Activated naive CD8-positive, alpha-beta T cell treated with anti-CD3 and anti-CD28 coated beads for 36 hours (primary cell): ENCODE results near the gene MBNL2. TPM values are rescaled to one million over a fixed set of nuclear protein-coding genes. Genes with fewer than 3 reads are reported as not detected.
A peak's percentile ranks its signal among the peaks of the same experiment; 100 is the strongest.

Source experiments
- DNase-seq: peaks from one replicate; pipeline ENCODE4 v3.0.0; 2021
- H3K27ac Mint-ChIP-seq: one replicate; pipeline ENCODE4 v1.8.0; 2022; ENCODE audit warnings: mild to moderate bottlenecking, moderate library complexity, mixed read lengths
- H3K27me3 Mint-ChIP-seq: one replicate; pipeline ENCODE4 v1.8.0; 2022; ENCODE audit warnings: mild to moderate bottlenecking, mixed read lengths
- H3K36me3 Mint-ChIP-seq: one replicate; pipeline ENCODE4 v1.8.0; 2021; ENCODE audit warnings: mild to moderate bottlenecking, mixed read lengths
- H3K4me1 Mint-ChIP-seq: one replicate; pipeline ENCODE4 v1.8.0; 2021; ENCODE audit warnings: mixed read lengths
- H3K4me3 Mint-ChIP-seq: one replicate; pipeline ENCODE4 v1.8.0; 2022; ENCODE audit warnings: mild to moderate bottlenecking, moderate library complexity, mixed read lengths
- H3K9me3 Mint-ChIP-seq: one replicate; pipeline ENCODE4 v1.8.0; 2022; ENCODE audit warnings: mixed read lengths
- total RNA-seq, 2 experiments: library from RNA; stranded (reverse); gene quantifications; one replicate each; pipeline ENCODE4 v1.2.3, GENCODE V29; 2021

MBNL2 gene
- total RNA-seq, 2 experiments from 2014 or later = 12.5 to 13.6 TPM

DNA sequence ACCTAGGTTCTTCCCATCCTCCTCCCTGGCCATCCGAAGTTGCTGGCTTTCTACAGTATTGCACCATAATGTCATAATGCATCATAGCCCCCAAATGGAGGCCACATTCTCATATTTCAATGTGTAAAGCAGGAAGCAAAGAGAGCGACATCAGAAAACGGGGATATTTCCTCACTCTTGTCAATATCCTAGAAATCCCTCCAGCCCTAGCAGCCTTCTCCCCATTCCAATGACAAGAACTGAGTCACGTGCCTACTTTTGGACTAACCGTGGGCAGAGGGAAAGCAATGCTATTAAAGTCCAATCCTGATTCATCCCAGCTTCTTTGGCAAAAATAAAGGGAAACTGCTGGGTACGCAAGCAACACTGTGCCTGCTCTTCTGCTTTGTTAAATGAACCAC, 207.5 kb downstream of the MBNL2 start:
- Mint-ChIP-seq H3K27ac (no peak overlapping the region), H3K9me3 (no peaks in the 10 kb centered on the region), H3K36me3 (no peaks in the 10 kb centered on the region), H3K27me3 (peaks cover 5% of the 10 kb centered on the region), H3K4me1 (peaks cover 8% of the 10 kb centered on the region), H3K4me3 (no peak overlapping the region)
- DNase-seq = no peak

DNA sequence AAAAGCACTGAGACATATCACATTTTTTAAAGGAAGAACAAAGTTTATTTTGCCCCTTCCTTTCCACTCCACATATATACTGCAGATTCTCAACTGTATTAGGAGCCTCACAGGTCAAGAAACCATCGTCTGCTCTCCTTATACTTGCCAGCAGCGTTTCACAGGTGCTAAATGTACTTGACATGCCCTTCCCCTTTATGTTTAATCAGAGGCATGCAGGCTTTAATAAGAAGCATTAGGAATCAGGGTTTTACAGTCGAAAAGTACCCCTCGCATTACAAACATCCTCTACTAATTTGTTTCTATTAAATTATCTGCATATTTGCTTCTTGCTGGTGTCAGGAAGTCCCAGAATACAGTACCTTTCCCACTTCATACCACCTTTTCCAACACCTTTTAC, 208.2 kb downstream of the MBNL2 start:
- H3K4me1 Mint-ChIP-seq = peaks cover 13% of the 10 kb centered on the region
- no peaks in the 10 kb centered on the region for H3K36me3 Mint-ChIP-seq
- H3K27me3 Mint-ChIP-seq = peaks cover 5% of the 10 kb centered on the region
- no peaks in the 10 kb centered on the region for H3K9me3 Mint-ChIP-seq
- H3K27ac Mint-ChIP-seq = no peak overlapping the region
- H3K4me3 Mint-ChIP-seq = no peak overlapping the region
- DNase-seq = no peak

DNA sequence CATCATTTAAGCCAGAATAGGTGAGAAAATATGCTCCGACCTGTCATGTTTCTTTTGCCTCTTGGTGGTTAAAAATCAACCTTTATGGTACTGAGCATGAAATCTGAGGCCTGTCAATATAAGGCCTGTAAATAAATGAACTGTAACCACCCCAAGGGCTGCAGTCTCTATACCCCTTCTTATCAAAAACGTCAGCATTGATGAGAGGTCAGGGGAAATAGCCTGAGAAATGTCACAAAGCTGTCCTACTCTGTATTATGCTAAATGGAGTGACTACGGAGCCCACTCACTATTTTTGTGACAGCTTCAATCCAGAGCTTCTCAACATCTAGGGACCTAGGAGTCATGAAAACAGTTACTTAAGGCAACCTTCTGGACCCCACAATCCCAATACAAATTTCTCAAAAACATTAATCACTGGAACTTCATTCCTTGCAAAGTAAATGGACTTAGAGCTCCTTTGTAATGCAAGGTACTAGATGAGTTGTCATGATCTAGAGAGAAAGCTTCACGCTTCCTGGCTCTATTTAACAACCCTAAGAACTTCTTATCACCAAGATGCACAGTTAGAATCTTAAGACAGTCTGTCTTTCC, 209.1 kb downstream of the MBNL2 start:
- peaks cover 20% of the 10 kb centered on the region for H3K4me1 Mint-ChIP-seq
- no peak overlapping the region for H3K27ac Mint-ChIP-seq
- no peaks in the 10 kb centered on the region for H3K27me3 Mint-ChIP-seq
- peak overlapping the region; percentile 34 for H3K4me3 Mint-ChIP-seq
- H3K36me3 Mint-ChIP-seq = peaks cover 2% of the 10 kb centered on the region
- DNase-seq = no peak
- H3K9me3 Mint-ChIP-seq = no peaks in the 10 kb centered on the region

DNA sequence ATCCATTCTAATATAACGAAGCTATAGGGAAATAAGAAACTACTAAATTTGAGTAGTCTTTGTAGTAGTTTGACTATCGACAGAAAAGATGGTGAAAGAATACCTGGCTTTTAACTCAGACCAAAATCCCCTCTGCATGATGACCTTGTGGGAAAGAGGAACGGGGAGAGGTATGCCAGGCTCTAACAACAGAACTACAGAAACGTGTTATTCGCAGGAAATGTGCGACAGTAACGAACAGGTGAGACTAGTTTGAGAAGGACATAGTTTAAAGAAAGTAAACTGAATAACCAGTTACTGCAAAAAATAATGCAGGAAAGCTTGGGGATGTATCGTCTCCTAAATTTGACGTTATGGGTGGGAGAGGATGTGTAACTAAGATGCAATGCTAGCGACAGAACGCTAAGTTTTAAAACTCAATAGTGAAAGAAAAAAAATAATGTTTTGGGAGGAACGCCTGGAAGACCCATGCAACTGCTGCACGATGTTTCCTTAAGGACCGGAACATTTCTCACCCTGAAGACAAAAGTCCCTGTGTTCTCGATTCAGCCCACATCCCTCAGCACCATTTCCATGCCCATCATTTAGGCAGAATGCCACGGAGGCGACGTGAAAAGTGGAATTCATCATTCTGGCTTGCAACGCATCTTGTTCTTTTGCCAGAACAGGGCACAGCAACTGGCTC, 210.2 kb downstream of the MBNL2 start:
- no peak for DNase-seq
- peaks cover 26% of the 10 kb centered on the region for H3K4me1 Mint-ChIP-seq
- peak overlapping the region; percentile 93 for H3K4me3 Mint-ChIP-seq
- peaks cover 8% of the 10 kb centered on the region for H3K36me3 Mint-ChIP-seq
- no peaks in the 10 kb centered on the region for H3K27me3 Mint-ChIP-seq
- no peaks in the 10 kb centered on the region for H3K9me3 Mint-ChIP-seq
- peak overlapping the region; percentile 95 for H3K27ac Mint-ChIP-seq

DNA sequence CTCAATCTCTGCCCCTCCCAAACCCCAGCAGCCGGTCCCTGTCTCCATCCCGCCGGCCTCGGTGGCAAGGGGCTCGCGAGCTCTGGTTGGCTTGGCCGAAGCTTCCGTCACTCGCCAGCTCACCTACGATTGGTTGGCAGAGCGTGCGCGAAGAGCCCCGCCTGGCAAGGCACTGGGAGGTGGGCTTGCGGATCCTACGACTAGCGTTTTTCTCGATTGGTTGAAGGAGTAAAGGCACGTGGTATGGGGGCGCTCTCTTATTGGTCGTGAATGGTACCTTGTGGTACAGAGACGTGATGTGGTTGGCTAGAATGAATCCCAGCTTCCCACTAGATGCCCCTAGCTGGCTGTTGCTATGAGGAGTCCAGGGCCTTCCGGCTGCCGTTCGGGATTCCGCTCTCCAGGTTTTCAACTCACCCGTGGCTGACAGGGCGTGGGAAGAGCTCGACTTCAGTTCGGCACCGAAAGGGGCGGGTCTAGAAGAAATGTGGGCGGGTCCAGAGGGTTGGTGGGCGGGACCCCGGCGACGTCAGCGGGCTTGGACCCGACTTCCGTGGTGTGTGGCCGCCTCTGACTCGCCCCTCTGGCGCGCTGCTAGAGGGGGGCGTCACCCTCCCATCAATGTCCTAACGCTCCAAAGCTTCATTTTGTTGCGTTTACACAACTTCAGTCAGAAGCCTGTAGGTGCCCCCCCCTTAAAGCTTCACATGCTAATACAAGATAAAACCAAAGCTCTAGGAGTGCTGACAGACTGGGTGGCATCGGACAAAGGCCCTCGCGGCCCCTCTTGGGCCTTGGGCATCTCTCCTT, 211.0 kb downstream of the MBNL2 start:
- H3K27ac Mint-ChIP-seq = peak overlapping the region; percentile 95

DNA sequence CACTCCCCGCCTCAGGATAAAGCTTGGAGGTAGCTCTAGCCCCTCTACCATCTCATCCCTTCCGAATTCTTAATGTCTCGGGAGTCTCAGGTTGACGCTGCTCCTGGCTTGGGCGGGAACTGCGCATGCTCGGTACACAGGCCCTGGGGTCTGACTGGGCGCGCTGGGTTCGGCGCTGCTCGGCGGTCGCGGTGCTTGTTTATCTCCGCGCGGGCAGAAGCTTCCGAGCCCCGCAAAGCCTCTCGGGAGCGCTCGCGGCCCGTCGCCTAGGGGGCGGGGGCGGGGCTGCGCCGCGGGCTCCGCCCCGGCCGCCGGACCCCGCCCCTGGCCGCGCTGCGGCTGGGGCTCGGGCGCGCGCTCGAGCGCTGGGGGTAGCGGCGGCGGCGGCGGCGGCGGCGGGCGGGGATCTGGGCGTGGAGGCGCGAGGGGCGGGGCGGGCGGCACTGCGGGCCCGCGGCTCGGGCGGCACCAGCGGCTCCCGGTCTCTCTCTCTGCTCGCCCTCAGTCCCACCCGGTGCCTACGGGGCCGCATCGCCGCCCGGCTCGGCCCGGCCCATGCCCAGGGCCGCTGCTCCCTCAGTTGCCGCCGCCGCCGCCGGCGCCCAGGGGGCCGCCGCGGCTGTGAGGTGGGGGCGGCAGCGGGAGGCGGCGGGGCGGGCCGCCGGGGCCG, 211.7 kb downstream of the MBNL2 start, which contains the start of gene RAP2A:
TSS of gene RAP2A (plus strand) at position 443 of the 670 bp plus-strand sequence. CDS start 302 bp downstream, outside the sequence.
- H3K27me3 Mint-ChIP-seq = no peaks in the 10 kb centered on the region
- H3K36me3 Mint-ChIP-seq = peaks cover 8% of the 10 kb centered on the region
- DNase-seq = peak; percentile 90
- no peaks in the 10 kb centered on the region for H3K9me3 Mint-ChIP-seq
- peak within 1 kb of the TSS; percentile 95 for H3K4me3 Mint-ChIP-seq
- peaks cover 28% of the 10 kb centered on the region for H3K4me1 Mint-ChIP-seq
- H3K27ac Mint-ChIP-seq = peak within 1 kb of the TSS; percentile 95

More for the DNA sequence above, 211.0 kb downstream of the MBNL2 start:
- H3K9me3 Mint-ChIP-seq = no peaks in the 10 kb centered on the region
- H3K4me3 Mint-ChIP-seq = peak overlapping the region; percentile 93
- peak; percentile 97 for DNase-seq
- H3K4me1 Mint-ChIP-seq = peaks cover 28% of the 10 kb centered on the region
- H3K36me3 Mint-ChIP-seq = peaks cover 8% of the 10 kb centered on the region
- no peaks in the 10 kb centered on the region for H3K27me3 Mint-ChIP-seq

DNA sequence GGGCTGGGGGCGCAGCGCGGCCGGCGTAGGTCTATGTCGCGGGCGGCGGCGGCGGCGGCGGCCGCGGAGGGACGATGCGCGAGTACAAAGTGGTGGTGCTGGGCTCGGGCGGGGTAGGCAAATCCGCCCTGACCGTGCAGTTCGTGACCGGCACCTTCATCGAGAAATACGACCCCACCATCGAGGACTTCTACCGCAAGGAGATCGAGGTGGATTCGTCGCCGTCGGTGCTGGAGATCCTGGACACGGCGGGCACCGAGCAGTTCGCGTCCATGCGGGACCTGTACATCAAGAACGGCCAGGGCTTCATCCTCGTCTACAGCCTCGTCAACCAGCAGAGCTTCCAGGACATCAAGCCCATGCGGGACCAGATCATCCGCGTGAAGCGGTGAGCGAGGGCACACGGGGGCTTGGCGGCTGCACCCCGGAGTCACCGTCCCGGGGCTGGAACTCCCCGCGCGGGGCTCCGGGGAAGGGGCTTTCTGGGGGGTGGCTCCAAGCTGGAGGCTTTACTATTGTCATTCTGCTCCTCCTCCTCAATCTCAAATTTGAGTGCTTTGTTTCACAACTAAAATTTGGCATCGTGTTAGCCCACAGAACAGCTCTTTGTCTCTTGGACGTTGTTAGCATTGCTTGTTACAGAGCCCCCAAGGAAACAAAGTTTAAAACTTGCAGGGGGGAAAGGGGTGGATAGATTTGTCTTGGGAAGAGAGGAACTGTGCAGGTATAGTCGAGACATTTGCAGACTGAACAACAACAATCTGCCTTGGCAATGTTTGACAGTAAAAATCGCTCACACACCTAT, 212.5 kb downstream of the MBNL2 start:
- peaks cover 8% of the 10 kb centered on the region for H3K36me3 Mint-ChIP-seq

DNA sequence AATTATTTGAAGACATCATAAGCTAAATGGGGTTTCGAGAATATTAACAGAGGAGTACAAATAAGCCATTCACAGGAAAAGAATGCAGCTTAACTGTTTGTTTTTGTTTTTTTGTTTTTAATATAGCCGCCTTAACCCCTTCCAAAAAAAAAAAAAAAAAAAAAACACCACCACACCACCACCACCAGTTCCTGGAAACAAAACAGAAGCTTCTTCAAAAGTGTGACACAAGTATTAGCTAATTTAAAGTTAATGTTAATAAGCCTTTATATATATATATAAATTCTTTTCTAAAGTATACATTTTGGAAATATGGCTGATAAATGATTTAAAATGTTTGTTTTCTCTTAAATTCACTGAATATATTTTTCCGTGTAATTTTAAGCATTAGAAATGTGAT, 213.2 kb downstream of the MBNL2 start:
- Mint-ChIP-seq H3K4me1 (peaks cover 28% of the 10 kb centered on the region), H3K27me3 (no peaks in the 10 kb centered on the region), H3K27ac (peak overlapping the region; percentile 81), H3K4me3 (peak overlapping the region; percentile 95), H3K9me3 (no peaks in the 10 kb centered on the region), H3K36me3 (peaks cover 8% of the 10 kb centered on the region)
- DNase-seq = no peak

More for the DNA sequence above, 212.5 kb downstream of the MBNL2 start:
- peak; percentile 43 for DNase-seq
- H3K27me3 Mint-ChIP-seq = no peaks in the 10 kb centered on the region
- no peaks in the 10 kb centered on the region for H3K9me3 Mint-ChIP-seq
- peak overlapping the region; percentile 81 for H3K27ac Mint-ChIP-seq
- peaks cover 28% of the 10 kb centered on the region for H3K4me1 Mint-ChIP-seq
- peak overlapping the region; percentile 95 for H3K4me3 Mint-ChIP-seq

DNA sequence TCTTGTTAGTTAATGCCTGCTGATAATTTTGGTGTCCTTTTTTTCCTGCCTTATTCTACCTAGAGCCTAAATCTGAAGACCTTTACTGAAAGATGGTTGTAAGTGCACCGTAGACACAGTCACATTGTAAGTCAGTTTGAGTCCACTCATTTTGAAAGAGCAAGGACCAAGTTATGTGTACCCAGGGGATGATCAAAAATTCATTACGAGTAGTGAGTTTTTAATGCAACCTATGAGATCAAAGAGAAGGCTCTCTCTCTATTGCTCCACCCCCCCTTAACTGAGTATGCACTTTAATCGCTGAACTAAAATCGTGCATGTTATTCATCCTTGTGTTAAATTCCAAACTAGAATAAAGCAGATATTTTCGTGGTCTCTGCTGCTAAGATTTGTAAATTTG, 213.7 kb downstream of the MBNL2 start:
- Mint-ChIP-seq H3K4me3 (peak overlapping the region; percentile 76), H3K36me3 (peaks cover 8% of the 10 kb centered on the region), H3K9me3 (no peaks in the 10 kb centered on the region), H3K27ac (no peak overlapping the region), H3K4me1 (peaks cover 28% of the 10 kb centered on the region), H3K27me3 (no peaks in the 10 kb centered on the region)
- DNase-seq = no peak

DNA sequence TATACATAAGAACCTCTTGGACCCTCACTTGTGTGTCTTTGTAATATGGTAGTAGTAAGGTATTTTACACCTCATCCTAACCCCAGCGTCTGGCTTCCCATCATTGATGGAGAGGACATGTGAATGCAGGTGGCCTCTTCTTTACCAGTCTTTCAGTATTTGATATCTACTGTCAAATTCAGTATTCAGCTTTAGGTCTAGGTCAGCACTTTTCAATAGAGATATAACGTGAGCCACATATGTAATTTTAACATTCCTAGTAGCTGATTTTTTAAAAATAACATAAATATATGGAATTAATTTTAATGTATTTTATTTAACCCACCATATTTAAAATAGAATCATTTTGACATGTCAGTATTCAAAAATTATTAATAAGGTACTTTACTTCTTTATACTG, 214.7 kb downstream of the MBNL2 start:
- H3K27ac Mint-ChIP-seq = no peak overlapping the region

DNA sequence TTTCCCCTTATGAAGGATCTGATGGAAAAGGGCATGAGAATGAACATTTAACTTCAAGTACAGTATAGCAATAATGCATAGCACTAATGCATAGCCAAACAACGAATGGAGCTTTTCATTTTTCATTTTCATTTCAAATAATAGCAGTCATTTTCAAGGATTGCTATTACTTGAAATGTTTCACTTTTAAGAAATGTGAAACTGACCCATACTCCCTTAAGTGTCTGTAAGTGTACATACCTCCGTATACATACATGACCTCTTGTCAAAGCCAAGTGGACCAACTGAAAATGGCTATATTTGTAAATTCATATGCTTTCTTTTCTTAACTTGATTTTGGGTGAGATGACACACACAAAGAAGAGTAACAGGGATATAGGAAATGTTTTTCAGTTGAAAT, 215.6 kb downstream of the MBNL2 start:
- no peak overlapping the region for H3K27ac Mint-ChIP-seq
- peaks cover 23% of the 10 kb centered on the region for H3K4me1 Mint-ChIP-seq
- no peak overlapping the region for H3K4me3 Mint-ChIP-seq
- no peaks in the 10 kb centered on the region for H3K9me3 Mint-ChIP-seq
- no peaks in the 10 kb centered on the region for H3K27me3 Mint-ChIP-seq
- DNase-seq = no peak
- H3K36me3 Mint-ChIP-seq = peaks cover 8% of the 10 kb centered on the region

More for the DNA sequence above, 214.7 kb downstream of the MBNL2 start:
- no peak overlapping the region for H3K4me3 Mint-ChIP-seq
- no peaks in the 10 kb centered on the region for H3K27me3 Mint-ChIP-seq
- peaks cover 8% of the 10 kb centered on the region for H3K36me3 Mint-ChIP-seq
- H3K4me1 Mint-ChIP-seq = peaks cover 27% of the 10 kb centered on the region
- DNase-seq = no peak
- H3K9me3 Mint-ChIP-seq = no peaks in the 10 kb centered on the region

DNA sequence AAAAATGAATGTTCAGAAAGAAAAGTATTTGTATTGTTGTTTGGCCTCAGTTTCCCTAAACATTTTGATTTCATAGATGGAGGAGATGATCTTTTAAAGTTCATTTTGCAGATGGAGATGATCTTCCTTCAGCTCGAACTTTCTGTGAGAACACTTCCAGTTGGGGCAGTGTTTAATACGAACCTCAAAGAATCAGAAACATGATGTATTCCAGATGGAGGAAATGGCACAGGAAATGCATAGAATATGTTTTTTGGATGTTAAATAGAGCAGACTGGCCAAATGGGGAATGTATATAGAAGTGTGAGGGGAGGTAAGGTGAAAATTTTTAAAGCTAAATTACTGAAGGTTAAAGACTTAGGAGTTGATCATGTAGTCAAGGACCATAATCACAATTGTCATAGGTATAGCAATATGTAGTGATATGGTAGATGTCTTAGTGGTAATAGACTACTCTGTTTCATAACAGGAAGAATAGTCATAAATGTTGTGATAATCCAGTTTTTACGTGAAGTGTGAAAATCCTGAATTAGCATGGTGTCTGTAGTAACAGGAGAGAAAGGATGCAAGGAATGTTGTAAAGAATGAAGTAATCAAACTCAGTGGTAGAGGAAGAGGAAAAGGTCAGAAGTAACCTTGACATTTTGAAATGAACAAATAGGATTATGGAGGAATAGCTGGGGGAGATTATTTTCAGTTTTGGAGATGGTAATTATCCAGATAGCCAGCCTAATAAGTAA, 216.9 kb downstream of the MBNL2 start:
- Mint-ChIP-seq H3K27me3 (no peaks in the 10 kb centered on the region), H3K4me1 (peaks cover 23% of the 10 kb centered on the region), H3K4me3 (no peak overlapping the region), H3K36me3 (peaks cover 8% of the 10 kb centered on the region), H3K27ac (no peak overlapping the region), H3K9me3 (no peaks in the 10 kb centered on the region)
- no peak for DNase-seq

DNA sequence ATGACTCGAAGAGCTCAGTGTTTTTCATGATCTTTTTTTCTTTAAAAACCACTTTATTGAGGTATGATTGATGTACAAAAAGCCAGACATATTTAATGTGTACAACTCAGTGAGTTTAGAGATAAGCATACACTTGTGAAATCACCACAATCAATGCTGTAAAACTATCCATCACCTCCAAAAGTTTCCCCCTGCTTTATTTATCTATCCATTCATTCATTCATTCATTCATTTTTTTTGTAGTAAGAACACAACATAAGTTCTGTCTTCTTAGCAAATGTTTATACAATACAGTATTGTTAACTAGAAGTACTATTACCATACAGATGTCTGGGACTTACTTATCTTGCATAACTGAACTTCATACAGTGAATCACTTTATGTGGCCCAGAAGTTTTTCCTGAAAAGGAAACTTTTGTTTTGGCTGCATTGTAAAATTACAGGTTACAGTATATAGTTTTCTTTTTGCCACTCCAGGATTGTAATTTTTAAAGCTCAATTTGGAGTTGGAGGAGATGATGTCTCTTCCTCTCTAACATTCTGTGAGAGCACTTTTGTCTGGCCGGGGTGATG, 218.6 kb downstream of the MBNL2 start:
- no peak overlapping the region for H3K27ac Mint-ChIP-seq
- no peak overlapping the region for H3K4me3 Mint-ChIP-seq
- H3K36me3 Mint-ChIP-seq = peaks cover 8% of the 10 kb centered on the region
- no peak for DNase-seq
- peaks cover 16% of the 10 kb centered on the region for H3K4me1 Mint-ChIP-seq
- no peaks in the 10 kb centered on the region for H3K9me3 Mint-ChIP-seq
- no peaks in the 10 kb centered on the region for H3K27me3 Mint-ChIP-seq
